Liver (tissue), 9 donors: ENCODE results near the gene SLC49A4. TPM values are rescaled to one million over a fixed set of nuclear protein-coding genes. Genes with fewer than 3 reads are reported as not detected.

Experiments
- DNase-seq: peaks from one replicate; pipeline ENCODE4 v3.0.0-alpha.2; 2017; ENCODE audit warnings: low spot score
- H3K27ac ChIP-seq, 2 donors: one replicate each; pipeline ENCODE4 v1.7.0; 2013; ENCODE audit warnings: inconsistent platforms in 2 of 2, low read length in 2 of 2, control low read depth in 1 of 2, low read depth in 1 of 2, mild to moderate bottlenecking in 1 of 2
- H3K27me3 ChIP-seq, 4 donors: one replicate each; pipeline versions ENCODE4 v1.6.1 to v1.7.0; 2013; ENCODE audit warnings: low read length in 3 of 4, inconsistent platforms in 1 of 4, mild to moderate bottlenecking in 1 of 4, moderate library complexity in 1 of 4; ENCODE audit not compliant: control insufficient read depth in 4 of 4, insufficient read depth in 4 of 4
- H3K36me3 ChIP-seq, 4 donors: one replicate each; pipeline versions ENCODE4 v1.6.1 to v1.7.0; 2013; ENCODE audit warnings: low read length in 3 of 4, mild to moderate bottlenecking in 3 of 4, low read depth in 1 of 4, moderate library complexity in 1 of 4; ENCODE audit not compliant: control insufficient read depth in 4 of 4, insufficient read depth in 3 of 4
- H3K4me1 ChIP-seq, 4 donors: one replicate each; pipeline versions ENCODE4 v1.6.1 to v1.7.0; 2013; ENCODE audit warnings: low read length in 3 of 4, mild to moderate bottlenecking in 3 of 4, moderate library complexity in 1 of 4; ENCODE audit not compliant: control insufficient read depth in 4 of 4, insufficient read depth in 4 of 4
- H3K4me3 ChIP-seq, 3 donors: one replicate each; pipeline versions ENCODE4 v1.6.1 to v1.7.0; 2013; ENCODE audit warnings: low read length in 3 of 3, control low read depth in 1 of 3, low read depth in 1 of 3, mild to moderate bottlenecking in 1 of 3
- H3K9ac ChIP-seq, 2 donors: one replicate each; pipeline ENCODE4 v1.7.0; 2013; ENCODE audit warnings: low read length in 2 of 2, mild to moderate bottlenecking in 2 of 2, moderate library complexity in 2 of 2, control low read depth in 1 of 2, low read depth in 1 of 2
- H3K9me3 ChIP-seq, 4 donors: one replicate each; pipeline versions ENCODE4 v1.6.1 to v1.7.0; 2013; ENCODE audit warnings: low read length in 3 of 4; ENCODE audit not compliant: control insufficient read depth in 4 of 4
- EGR1 ChIP-seq, 2 donors: IDR thresholded peaks; 2 replicates each; pipeline ENCODE4 v1.6.1; 2016 to 2018; ENCODE audit warnings: antibody characterized with exemption in 2 of 2, low read depth in 2 of 2
- FOXA1 ChIP-seq: IDR thresholded peaks from 2 replicates; pipeline ENCODE4 v1.6.1; 2016; ENCODE audit warnings: antibody characterized with exemption
- FOXA2 ChIP-seq: IDR thresholded peaks from 2 replicates; pipeline ENCODE4 v1.6.1; 2016; ENCODE audit warnings: antibody characterized with exemption
- GABPA ChIP-seq, 2 donors: IDR thresholded peaks in 1 of 2; conservative IDR thresholded peaks in 1 of 2; 2 replicates each; pipeline ENCODE4 v1.6.1; 2016; ENCODE audit warnings: antibody characterized with exemption in 2 of 2, mild to moderate bottlenecking in 1 of 2, moderate library complexity in 1 of 2
- HNF4A ChIP-seq, 2 donors: conservative IDR thresholded peaks; 2 replicates each; pipeline ENCODE4 v1.6.1; 2016; ENCODE audit warnings: antibody characterized with exemption in 2 of 2, mild to moderate bottlenecking in 2 of 2
- HNF4G ChIP-seq: IDR thresholded peaks from 2 replicates; pipeline ENCODE4 v1.6.1; 2016; ENCODE audit warnings: antibody characterized with exemption
- JUND ChIP-seq, 2 donors: IDR thresholded peaks; 2 replicates each; pipeline ENCODE4 v1.6.1; 2016; ENCODE audit warnings: antibody characterized with exemption in 2 of 2
- NR2F2 ChIP-seq: IDR thresholded peaks from 2 replicates; pipeline ENCODE4 v1.6.1; 2016; ENCODE audit warnings: antibody characterized with exemption
- RAD21 ChIP-seq, 2 donors: IDR thresholded peaks; 2 replicates each; pipeline ENCODE4 v1.6.1; 2016; ENCODE audit warnings: antibody characterized with exemption in 2 of 2, mild to moderate bottlenecking in 2 of 2
- RXRA ChIP-seq, 2 donors: IDR thresholded peaks; 2 replicates each; pipeline ENCODE4 v1.6.1; 2017 to 2018; ENCODE audit warnings: antibody characterized with exemption in 2 of 2, mild to moderate bottlenecking in 1 of 2
- SP1 ChIP-seq: IDR thresholded peaks from 2 replicates; pipeline ENCODE4 v1.6.1; 2018; ENCODE audit warnings: antibody characterized with exemption, mild to moderate bottlenecking
- TAF1 ChIP-seq: conservative IDR thresholded peaks from 2 replicates; pipeline ENCODE4 v1.6.1; 2016; ENCODE audit warnings: antibody characterized with exemption, mild to moderate bottlenecking
- YY1 ChIP-seq: IDR thresholded peaks from 2 replicates; pipeline ENCODE4 v1.6.1; 2016; ENCODE audit warnings: antibody characterized with exemption, mild to moderate bottlenecking
- WGBS: extraction: QIAGEN DNeasy Blood & Tissue Kit; methylation state at CpG from one replicate; pipeline ENCODE4 v1.1.7; 2013; 5-methylcytosine and 5-hydroxymethylcytosine counted together
- polyA plus RNA-seq, 2 donors: library from polyadenylated mRNA; stranded (reverse) in 1 of 2; unstranded in 1 of 2; fragments of 200-250 nt in 1 of 2; fragments of >200 nt in 1 of 2; fragmentation: Nextera tagmentation in 1 of 2; extraction: Ambion mirVana in 1 of 2; gene quantifications; one replicate each; pipeline versions ENCODE4 v1.2.1 to v1.2.3, GENCODE V29; 2013 to 2015
- total RNA-seq, 2 donors: library from RNA; depleted of rRNA; stranded (reverse); fragments of >200 nt; gene quantifications; one replicate each; pipeline ENCODE4 v1.2.3, GENCODE V29; 2014
- TF ChIP-seq, protein P1 (sequence below): fragments of 150-350 bp; IDR thresholded peaks from 2 replicates; pipeline ENCODE4 v1.5.1; 2017; ENCODE audit warnings: improper control_type of control experiment, low read depth, low read length; ENCODE audit not compliant: missing input control
- TF ChIP-seq, protein P2 (sequence below): IDR thresholded peaks from 2 replicates; pipeline ENCODE4 v1.6.1; 2016; ENCODE audit warnings: antibody characterized with exemption
- TF ChIP-seq, protein P3 (sequence below): IDR thresholded peaks from 2 replicates; pipeline ENCODE4 v1.6.1; 2016; ENCODE audit warnings: antibody characterized with exemption, mild to moderate bottlenecking
- TF ChIP-seq, protein P4 (sequence below): IDR thresholded peaks from 2 replicates; pipeline ENCODE4 v1.6.1; 2016; ENCODE audit warnings: antibody characterized with exemption
- TF ChIP-seq, protein P5 (sequence below): IDR thresholded peaks from 2 replicates; pipeline ENCODE4 v1.6.1; 2016; ENCODE audit warnings: antibody characterized with exemption
- donor health status: healthy.
- donor health status: healthy.
- donor health status: healthy.
- donor health status: healthy.
- donor health status: healthy.

Gene SLC49A4
- total and polyA plus RNA-seq, 4 donors: 3.3 to 11.1 (median 6.3) TPM

DNA sequence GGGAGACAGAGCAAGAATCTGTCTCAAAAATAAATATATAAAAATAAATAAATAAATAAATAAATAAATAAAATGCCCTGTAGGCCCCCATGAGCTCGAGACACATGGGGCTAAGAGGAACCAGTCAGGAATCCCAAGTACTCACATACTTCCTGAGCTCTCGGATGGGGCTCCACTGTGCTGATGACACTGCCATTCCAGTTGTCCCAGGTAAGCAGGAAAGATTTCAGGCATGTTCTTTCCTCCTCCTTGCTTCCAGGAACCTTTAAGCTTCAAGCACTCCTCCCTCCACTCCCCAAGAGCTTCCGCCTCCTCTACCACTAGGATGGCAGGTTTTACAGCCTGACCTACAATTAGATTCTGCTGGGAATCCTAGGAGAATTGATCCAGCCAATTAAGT lies 113.4 kb downstream of the SLC49A4 start:
- Histone ChIP-seq H3K4me3 (no peak overlapping the region), H3K36me3 (no peaks in the 10 kb centered on the region), H3K9ac (no peak overlapping the region), H3K9me3 (peaks cover 0 to 2% (median 0%) of the 10 kb centered on the region in 4 donors), H3K27ac (no peak overlapping the region), H3K27me3 (peaks cover 0 to 2% (median 0%) of the 10 kb centered on the region in 4 donors), H3K4me1 (no peaks in the 10 kb centered on the region)
- 90% methylated on average over 3 of the region's 3 CpGs for WGBS
- TF ChIP-seq HNF4G: no peak
- TF ChIP-seq RXRA (IDR thresholded peaks at IDR 0.05): no peak
- no peak for TF ChIP-seq SP1
- TF ChIP-seq NR2F2: no peak
- no peak for TF ChIP-seq GABPA (IDR thresholded peaks at IDR 0.05 in 1 of 2, conservative IDR thresholded peaks at IDR 0.05 in 1 of 2)
- TF ChIP-seq, protein P1, sequence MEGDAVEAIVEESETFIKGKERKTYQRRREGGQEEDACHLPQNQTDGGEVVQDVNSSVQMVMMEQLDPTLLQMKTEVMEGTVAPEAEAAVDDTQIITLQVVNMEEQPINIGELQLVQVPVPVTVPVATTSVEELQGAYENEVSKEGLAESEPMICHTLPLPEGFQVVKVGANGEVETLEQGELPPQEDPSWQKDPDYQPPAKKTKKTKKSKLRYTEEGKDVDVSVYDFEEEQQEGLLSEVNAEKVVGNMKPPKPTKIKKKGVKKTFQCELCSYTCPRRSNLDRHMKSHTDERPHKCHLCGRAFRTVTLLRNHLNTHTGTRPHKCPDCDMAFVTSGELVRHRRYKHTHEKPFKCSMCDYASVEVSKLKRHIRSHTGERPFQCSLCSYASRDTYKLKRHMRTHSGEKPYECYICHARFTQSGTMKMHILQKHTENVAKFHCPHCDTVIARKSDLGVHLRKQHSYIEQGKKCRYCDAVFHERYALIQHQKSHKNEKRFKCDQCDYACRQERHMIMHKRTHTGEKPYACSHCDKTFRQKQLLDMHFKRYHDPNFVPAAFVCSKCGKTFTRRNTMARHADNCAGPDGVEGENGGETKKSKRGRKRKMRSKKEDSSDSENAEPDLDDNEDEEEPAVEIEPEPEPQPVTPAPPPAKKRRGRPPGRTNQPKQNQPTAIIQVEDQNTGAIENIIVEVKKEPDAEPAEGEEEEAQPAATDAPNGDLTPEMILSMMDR: no peak
- TF ChIP-seq, protein P2, sequence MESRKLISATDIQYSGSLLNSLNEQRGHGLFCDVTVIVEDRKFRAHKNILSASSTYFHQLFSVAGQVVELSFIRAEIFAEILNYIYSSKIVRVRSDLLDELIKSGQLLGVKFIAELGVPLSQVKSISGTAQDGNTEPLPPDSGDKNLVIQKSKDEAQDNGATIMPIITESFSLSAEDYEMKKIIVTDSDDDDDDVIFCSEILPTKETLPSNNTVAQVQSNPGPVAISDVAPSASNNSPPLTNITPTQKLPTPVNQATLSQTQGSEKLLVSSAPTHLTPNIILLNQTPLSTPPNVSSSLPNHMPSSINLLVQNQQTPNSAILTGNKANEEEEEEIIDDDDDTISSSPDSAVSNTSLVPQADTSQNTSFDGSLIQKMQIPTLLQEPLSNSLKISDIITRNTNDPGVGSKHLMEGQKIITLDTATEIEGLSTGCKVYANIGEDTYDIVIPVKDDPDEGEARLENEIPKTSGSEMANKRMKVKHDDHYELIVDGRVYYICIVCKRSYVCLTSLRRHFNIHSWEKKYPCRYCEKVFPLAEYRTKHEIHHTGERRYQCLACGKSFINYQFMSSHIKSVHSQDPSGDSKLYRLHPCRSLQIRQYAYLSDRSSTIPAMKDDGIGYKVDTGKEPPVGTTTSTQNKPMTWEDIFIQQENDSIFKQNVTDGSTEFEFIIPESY: no peak
- TF ChIP-seq FOXA1: no peak
- TF ChIP-seq JUND (IDR thresholded peaks at IDR 0.05): no peak
- TF ChIP-seq, protein P3, sequence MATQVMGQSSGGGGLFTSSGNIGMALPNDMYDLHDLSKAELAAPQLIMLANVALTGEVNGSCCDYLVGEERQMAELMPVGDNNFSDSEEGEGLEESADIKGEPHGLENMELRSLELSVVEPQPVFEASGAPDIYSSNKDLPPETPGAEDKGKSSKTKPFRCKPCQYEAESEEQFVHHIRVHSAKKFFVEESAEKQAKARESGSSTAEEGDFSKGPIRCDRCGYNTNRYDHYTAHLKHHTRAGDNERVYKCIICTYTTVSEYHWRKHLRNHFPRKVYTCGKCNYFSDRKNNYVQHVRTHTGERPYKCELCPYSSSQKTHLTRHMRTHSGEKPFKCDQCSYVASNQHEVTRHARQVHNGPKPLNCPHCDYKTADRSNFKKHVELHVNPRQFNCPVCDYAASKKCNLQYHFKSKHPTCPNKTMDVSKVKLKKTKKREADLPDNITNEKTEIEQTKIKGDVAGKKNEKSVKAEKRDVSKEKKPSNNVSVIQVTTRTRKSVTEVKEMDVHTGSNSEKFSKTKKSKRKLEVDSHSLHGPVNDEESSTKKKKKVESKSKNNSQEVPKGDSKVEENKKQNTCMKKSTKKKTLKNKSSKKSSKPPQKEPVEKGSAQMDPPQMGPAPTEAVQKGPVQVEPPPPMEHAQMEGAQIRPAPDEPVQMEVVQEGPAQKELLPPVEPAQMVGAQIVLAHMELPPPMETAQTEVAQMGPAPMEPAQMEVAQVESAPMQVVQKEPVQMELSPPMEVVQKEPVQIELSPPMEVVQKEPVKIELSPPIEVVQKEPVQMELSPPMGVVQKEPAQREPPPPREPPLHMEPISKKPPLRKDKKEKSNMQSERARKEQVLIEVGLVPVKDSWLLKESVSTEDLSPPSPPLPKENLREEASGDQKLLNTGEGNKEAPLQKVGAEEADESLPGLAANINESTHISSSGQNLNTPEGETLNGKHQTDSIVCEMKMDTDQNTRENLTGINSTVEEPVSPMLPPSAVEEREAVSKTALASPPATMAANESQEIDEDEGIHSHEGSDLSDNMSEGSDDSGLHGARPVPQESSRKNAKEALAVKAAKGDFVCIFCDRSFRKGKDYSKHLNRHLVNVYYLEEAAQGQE: no peak
- no peak for TF ChIP-seq FOXA2
- TF ChIP-seq, protein P4, sequence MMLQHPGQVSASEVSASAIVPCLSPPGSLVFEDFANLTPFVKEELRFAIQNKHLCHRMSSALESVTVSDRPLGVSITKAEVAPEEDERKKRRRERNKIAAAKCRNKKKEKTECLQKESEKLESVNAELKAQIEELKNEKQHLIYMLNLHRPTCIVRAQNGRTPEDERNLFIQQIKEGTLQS: no peak
- TF ChIP-seq TAF1: no peak
- TF ChIP-seq, protein P5, sequence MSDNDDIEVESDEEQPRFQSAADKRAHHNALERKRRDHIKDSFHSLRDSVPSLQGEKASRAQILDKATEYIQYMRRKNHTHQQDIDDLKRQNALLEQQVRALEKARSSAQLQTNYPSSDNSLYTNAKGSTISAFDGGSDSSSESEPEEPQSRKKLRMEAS: no peak
- no peak for TF ChIP-seq YY1
- no peak for TF ChIP-seq RAD21 (IDR thresholded peaks at IDR 0.05)
- TF ChIP-seq EGR1 (IDR thresholded peaks at IDR 0.05; ENCODE audit: low read depth in 2 of 2): no peak
- no peak for TF ChIP-seq HNF4A (conservative IDR thresholded peaks at IDR 0.05)
- DNase-seq: no peak
